Mesenchymal stem cell (in vitro differentiated cells and primary cell): ENCODE results near the gene SNX17.

Experiments
- DNase-seq: peaks from one replicate; pipeline ENCODE4 v3.0.0-alpha.2; 2013
- H2AFZ ChIP-seq: one replicate; pipeline ENCODE4 v1.6.1; 2013; ENCODE audit warnings: low read depth, mild to moderate bottlenecking, control low read depth, inconsistent platforms, low read length, moderate library complexity
- H2AK5ac ChIP-seq: 2 replicates; pipeline ENCODE4 v1.6.1; 2013; ENCODE audit warnings: low read length, moderate library complexity, mild to moderate bottlenecking, inconsistent platforms; ENCODE audit not compliant: severe bottlenecking
- H2BK120ac ChIP-seq: one replicate; pipeline ENCODE4 v1.6.1; 2013; ENCODE audit warnings: low read depth, mild to moderate bottlenecking, inconsistent platforms, low read length, moderate library complexity
- H2BK12ac ChIP-seq, 2 experiments: one replicate each; pipeline ENCODE4 v1.6.1; 2013; ENCODE audit warnings: inconsistent platforms in 2 of 2, low read length in 2 of 2, mild to moderate bottlenecking in 2 of 2, moderate library complexity in 2 of 2, control low read depth in 1 of 2
- H2BK15ac ChIP-seq: one replicate; pipeline ENCODE4 v1.6.1; 2013; ENCODE audit warnings: mild to moderate bottlenecking, low read depth, inconsistent platforms; ENCODE audit not compliant: poor library complexity, severe bottlenecking
- H2BK5ac ChIP-seq: 2 replicates; pipeline ENCODE4 v1.6.1; 2013; ENCODE audit warnings: low read depth, mild to moderate bottlenecking, low read length, control low read depth, inconsistent platforms; ENCODE audit not compliant: poor library complexity, severe bottlenecking
- H3K14ac ChIP-seq, 2 experiments: one replicate each; pipeline ENCODE4 v1.6.1; 2013; ENCODE audit warnings: inconsistent platforms in 2 of 2, low read length in 2 of 2, control low read depth in 1 of 2, mild to moderate bottlenecking in 1 of 2, moderate library complexity in 1 of 2
- H3K18ac ChIP-seq, 2 experiments: one replicate each; pipeline ENCODE4 v1.6.1; 2013; ENCODE audit warnings: inconsistent platforms in 2 of 2, low read length in 2 of 2, control low read depth in 1 of 2, low read depth in 1 of 2, mild to moderate bottlenecking in 1 of 2
- H3K23ac ChIP-seq, 2 experiments: one replicate each; pipeline ENCODE4 v1.6.1; 2013; ENCODE audit warnings: inconsistent platforms in 2 of 2, low read length in 2 of 2, mild to moderate bottlenecking in 2 of 2, moderate library complexity in 2 of 2, control low read depth in 1 of 2
- H3K27ac ChIP-seq: 2 replicates; pipeline ENCODE4 v1.5.1; 2013; ENCODE audit warnings: mild to moderate bottlenecking, moderate library complexity, low read length, control low read depth, inconsistent platforms; ENCODE audit not compliant: poor library complexity, severe bottlenecking
- H3K27me3 ChIP-seq, 2 experiments: 2 replicates each; pipeline versions ENCODE4 v1.6.1 to v1.7.0; 2013; ENCODE audit warnings: low read length in 2 of 2, mild to moderate bottlenecking in 2 of 2, moderate library complexity in 2 of 2, control low read depth in 1 of 2, inconsistent platforms in 1 of 2; ENCODE audit not compliant: control insufficient read depth in 1 of 2, insufficient read depth in 1 of 2
- H3K36me3 ChIP-seq, 2 experiments: 2 replicates each; pipeline versions ENCODE4 v1.6.1 to v1.7.0; 2013; ENCODE audit warnings: low read length in 2 of 2, control low read depth in 1 of 2, inconsistent platforms in 1 of 2, low read depth in 1 of 2, mild to moderate bottlenecking in 1 of 2; ENCODE audit not compliant: insufficient read depth in 2 of 2, control insufficient read depth in 1 of 2
- H3K4ac ChIP-seq, 2 experiments: one replicate each; pipeline ENCODE4 v1.6.1; 2013; ENCODE audit warnings: inconsistent platforms in 2 of 2, low read length in 2 of 2, mild to moderate bottlenecking in 2 of 2, moderate library complexity in 2 of 2, control low read depth in 1 of 2, low read depth in 1 of 2
- H3K4me1 ChIP-seq: 2 replicates; pipeline ENCODE4 v1.6.1; 2013; ENCODE audit warnings: low read depth, low read length, control low read depth; ENCODE audit not compliant: control insufficient read depth, insufficient read depth
- H3K4me2 ChIP-seq: 2 replicates; pipeline ENCODE4 v1.6.1; 2013; ENCODE audit warnings: low read length, mild to moderate bottlenecking, inconsistent platforms; ENCODE audit not compliant: poor library complexity, severe bottlenecking
- H3K4me3 ChIP-seq, 2 experiments: 2 replicates each; pipeline versions ENCODE4 v1.5.1 to v1.7.0; 2013; ENCODE audit warnings: low read length in 2 of 2, mild to moderate bottlenecking in 2 of 2, control low read depth in 1 of 2, low read depth in 1 of 2; ENCODE audit not compliant: insufficient read depth in 1 of 2
- H3K79me1 ChIP-seq: replicated peaks from 2 replicates; pipeline ENCODE4 v1.6.1; 2013; ENCODE audit warnings: mild to moderate bottlenecking, control low read depth, low read length, inconsistent platforms; ENCODE audit not compliant: poor library complexity, severe bottlenecking
- H3K9ac ChIP-seq: 2 replicates; pipeline ENCODE4 v1.7.0; 2013; ENCODE audit warnings: mild to moderate bottlenecking, low read length, moderate library complexity
- H3K9me3 ChIP-seq: 2 replicates; pipeline ENCODE4 v1.7.0; 2013; ENCODE audit warnings: mild to moderate bottlenecking, low read length; ENCODE audit not compliant: control insufficient read depth
- H4K8ac ChIP-seq: one replicate; pipeline ENCODE4 v1.6.1; 2013; ENCODE audit warnings: inconsistent platforms, mild to moderate bottlenecking, low read length, moderate library complexity
- H4K91ac ChIP-seq: one replicate; pipeline ENCODE4 v1.6.1; 2013; ENCODE audit warnings: mild to moderate bottlenecking, low read length, inconsistent platforms
- WGBS: methylation state at CpG from one replicate; pipeline ENCODE4 v1.1.7; 2013; ENCODE audit warnings: mixed read lengths; 5-methylcytosine and 5-hydroxymethylcytosine counted together

Gene SNX17

GRCh38 chr2:27393225-27393624 is 22.8 kb downstream of the SNX17 start:
- H4K91ac ChIP-seq = no peak overlapping the region
- H2BK15ac ChIP-seq = no peak overlapping the region
- H3K14ac ChIP-seq = no peak overlapping the region
- no peak overlapping the region for H2AFZ ChIP-seq
- H3K9ac ChIP-seq = no peak overlapping the region
- H2BK120ac ChIP-seq = no peak overlapping the region
- H2BK5ac ChIP-seq = no peak overlapping the region
- no peaks in the 10 kb centered on the region for H3K9me3 ChIP-seq
- no peak overlapping the region for H2BK12ac ChIP-seq
- no peak overlapping the region for H3K4me3 ChIP-seq
- 96% methylated on average over 33 of the region's 33 CpGs for WGBS
- no peak overlapping the region for H3K4ac ChIP-seq
- no peak overlapping the region for H3K23ac ChIP-seq
- H3K18ac ChIP-seq = no peak overlapping the region
- no peak overlapping the region for H4K8ac ChIP-seq
- H3K4me1 ChIP-seq = no peaks in the 10 kb centered on the region
- H3K27me3 ChIP-seq = no peaks in the 10 kb centered on the region
- no peak overlapping the region for H3K4me2 ChIP-seq
- no peak for DNase-seq
- H3K79me1 ChIP-seq = peaks cover 6% of the 10 kb centered on the region
- H3K36me3 ChIP-seq = peaks cover 7 to 11% of the 10 kb centered on the region in 2 experiments
- H2AK5ac ChIP-seq = no peak overlapping the region
- no peak overlapping the region for H3K27ac ChIP-seq

- DNase-seq = no peak
- Histone ChIP-seq H3K9me3 (no peaks in the 10 kb centered on the region), H3K4ac (no peak overlapping the region), H3K4me1 (peaks cover 4% of the 10 kb centered on the region), H3K27me3 (no peaks in the 10 kb centered on the region), H3K36me3 (peaks cover 0 to 5% of the 10 kb centered on the region in 2 experiments), H3K4me2 (no peak overlapping the region), H2BK5ac (no peak overlapping the region), H3K14ac (no peak overlapping the region), H4K91ac (no peak overlapping the region), H2BK12ac (no peak overlapping the region), H2AFZ (no peak overlapping the region), H2BK15ac (no peak overlapping the region), H3K18ac (no peak overlapping the region), H2BK120ac (no peak overlapping the region), H4K8ac (no peak overlapping the region), H3K4me3 (no peak overlapping the region), H3K23ac (no peak overlapping the region), H3K27ac (no peak overlapping the region), H3K79me1 (no peaks in the 10 kb centered on the region), H3K9ac (no peak overlapping the region), H2AK5ac (no peak overlapping the region)
- 96% methylated on average over 5 of the region's 5 CpGs for WGBS
Observed at GRCh38 chr2:27398962-27399361, 28.5 kb downstream of the SNX17 start.

GRCh38 chr2:27400348-27401135 is 30.1 kb downstream of the SNX17 start:
- H3K36me3 ChIP-seq = peaks cover 6 to 10% of the 10 kb centered on the region in 2 experiments
- no CpG with 5 or more reads among the region's 2 CpGs for WGBS
- H4K8ac ChIP-seq = peak overlapping the region; percentile 28
- H3K4me1 ChIP-seq = peaks cover 4% of the 10 kb centered on the region
- no peak overlapping the region for H2BK5ac ChIP-seq
- H2BK15ac ChIP-seq = no peak overlapping the region
- no peak overlapping the region for H2BK120ac ChIP-seq
- no peak overlapping the region for H3K4ac ChIP-seq
- H2AFZ ChIP-seq = no peak overlapping the region
- peak overlapping the region; percentile 49 for H3K27ac ChIP-seq
- no peaks in the 10 kb centered on the region for H3K27me3 ChIP-seq
- no peak overlapping the region for H3K4me3 ChIP-seq
- no peak overlapping the region for H3K18ac ChIP-seq
- H4K91ac ChIP-seq = no peak overlapping the region
- no peaks in the 10 kb centered on the region for H3K9me3 ChIP-seq
- H3K9ac ChIP-seq = no peak overlapping the region
- no peak overlapping the region for H3K23ac ChIP-seq
- no peaks in the 10 kb centered on the region for H3K79me1 ChIP-seq
- no peak overlapping the region for H2AK5ac ChIP-seq
- no peak overlapping the region for H3K4me2 ChIP-seq
- DNase-seq = no peak
- H2BK12ac ChIP-seq = no peak overlapping the region
- no peak overlapping the region for H3K14ac ChIP-seq

- Histone ChIP-seq H3K4ac (no peak overlapping the region), H3K18ac (no peak overlapping the region), H3K27ac (no peak overlapping the region), H3K79me1 (no peaks in the 10 kb centered on the region), H3K9me3 (no peaks in the 10 kb centered on the region), H4K91ac (no peak overlapping the region), H3K27me3 (no peaks in the 10 kb centered on the region), H3K36me3 (peaks cover 5 to 8% of the 10 kb centered on the region in 2 experiments), H3K9ac (peak overlapping the region; percentile 90), H2BK120ac (no peak overlapping the region), H2BK15ac (no peak overlapping the region), H2AFZ (peak overlapping the region; percentile 39), H3K23ac (no peak overlapping the region), H2AK5ac (no peak overlapping the region), H3K4me2 (peak overlapping the region; percentile 99), H4K8ac (no peak overlapping the region), H2BK12ac (no peak overlapping the region), H3K4me1 (peaks cover 2% of the 10 kb centered on the region), H2BK5ac (no peak overlapping the region), H3K14ac (no peak overlapping the region), H3K4me3 (peak overlapping the region in 1 of 2 experiments; percentile 96)
- DNase-seq = peak; percentile 65
- 48% methylated on average over 13 of the region's 16 CpGs for WGBS
Observed at GRCh38 chr2:27407798-27408491, 37.5 kb downstream of the SNX17 start.
